CD14-positive monocyte (primary cell): ENCODE results near the gene ARHGEF7. TPM values are rescaled to one million over a fixed set of nuclear protein-coding genes. Genes with fewer than 3 reads are reported as not detected.

Source experiments
- DNase-seq, 3 donors: peaks; one replicate each; pipeline ENCODE4 v3.0.0-alpha.2; 2011 to 2022
- H2AFZ ChIP-seq: 2 replicates; pipeline ENCODE4 v1.6.0; 2012; ENCODE audit warnings: mild to moderate bottlenecking, low read depth, low read length, inconsistent platforms; ENCODE audit not compliant: insufficient read depth, poor library complexity, severe bottlenecking
- H3K27ac ChIP-seq, 2 donors: 1 replicate in 1 of 2; 2 replicates in 1 of 2; pipeline ENCODE4 v1.5.1; 2012 to 2013; ENCODE audit warnings: low read length in 2 of 2, control low read depth in 1 of 2, inconsistent platforms in 1 of 2, low read depth in 1 of 2, mild to moderate bottlenecking in 1 of 2
- H3K27me3 ChIP-seq, 2 donors: one replicate each; pipeline versions ENCODE4 v1.6.0 to v1.6.1; 2011 to 2013; ENCODE audit warnings: low read length in 2 of 2; ENCODE audit not compliant: control insufficient read depth in 2 of 2, insufficient read depth in 2 of 2
- H3K36me3 ChIP-seq, 2 donors: replicated peaks in 1 of 2; 1 replicate in 1 of 2; 2 replicates in 1 of 2; pipeline versions ENCODE4 v1.5.1 to v1.6.1; 2012 to 2013; ENCODE audit warnings: low read length in 2 of 2, control low read depth in 1 of 2, inconsistent platforms in 1 of 2, mild to moderate bottlenecking in 1 of 2; ENCODE audit not compliant: insufficient read depth in 2 of 2, control insufficient read depth in 1 of 2
- H3K4me1 ChIP-seq, 2 donors: 1 replicate in 1 of 2; 2 replicates in 1 of 2; pipeline versions ENCODE4 v1.5.1 to v1.6.1; 2012 to 2013; ENCODE audit warnings: low read length in 2 of 2, control low read depth in 1 of 2, inconsistent platforms in 1 of 2, mild to moderate bottlenecking in 1 of 2, moderate library complexity in 1 of 2; ENCODE audit not compliant: insufficient read depth in 2 of 2, control insufficient read depth in 1 of 2
- H3K4me2 ChIP-seq: replicated peaks from 2 replicates; pipeline ENCODE3; 2012; ENCODE audit warnings: low read length, moderate library complexity, mild to moderate bottlenecking; ENCODE audit not compliant: poor library complexity, severe bottlenecking; ENCODE audit errors: extremely low read depth
- H3K4me3 ChIP-seq, 3 experiments: fragments of 200-600 bp in 1 of 3; sonication (generic) in 1 of 3; replicated peaks in 1 of 3; 1 replicate in 2 of 3; 2 replicates in 1 of 3; pipeline ENCODE4 v1.5.1; 2011 to 2013; ENCODE audit warnings: low read length in 3 of 3, mild to moderate bottlenecking in 3 of 3, control low read depth in 2 of 3, low read depth in 2 of 3, inconsistent platforms in 1 of 3, moderate library complexity in 1 of 3
- H3K79me2 ChIP-seq: 2 replicates; pipeline ENCODE4 v1.6.0; 2012; ENCODE audit warnings: mild to moderate bottlenecking, control low read depth, inconsistent platforms, low read length, moderate library complexity; ENCODE audit not compliant: insufficient read depth
- H3K9ac ChIP-seq: 2 replicates; pipeline ENCODE4 v1.6.0; 2017; ENCODE audit warnings: low read length, mild to moderate bottlenecking; ENCODE audit not compliant: insufficient read depth, poor library complexity, severe bottlenecking
- H3K9me3 ChIP-seq, 2 donors: replicated peaks in 1 of 2; 1 replicate in 1 of 2; 2 replicates in 1 of 2; pipeline versions ENCODE4 v1.5.1 to v1.6.1; 2012 to 2013; ENCODE audit warnings: low read length in 2 of 2, control low read depth in 1 of 2; ENCODE audit not compliant: control insufficient read depth in 1 of 2, insufficient read depth in 1 of 2
- H4K20me1 ChIP-seq: 2 replicates; pipeline ENCODE4 v1.6.0; 2012; ENCODE audit warnings: mild to moderate bottlenecking, low read length, control low read depth, moderate library complexity; ENCODE audit not compliant: insufficient read depth
- H3K27ac Mint-ChIP-seq, 7 donors: one replicate each; pipeline ENCODE4 v1.8.0; 2020; ENCODE audit warnings: mild to moderate bottlenecking in 7 of 7, mixed read lengths in 7 of 7, moderate library complexity in 6 of 7, inconsistent platforms in 2 of 7
- H3K27me3 Mint-ChIP-seq, 3 donors: one replicate each; pipeline ENCODE4 v1.8.0; 2021 to 2022; ENCODE audit warnings: low read depth in 3 of 3, mild to moderate bottlenecking in 3 of 3, mixed read lengths in 3 of 3, moderate library complexity in 3 of 3, inconsistent platforms in 1 of 3
- H3K36me3 Mint-ChIP-seq, 2 donors: one replicate each; pipeline ENCODE4 v1.8.0; 2020; ENCODE audit warnings: mixed read lengths in 2 of 2, inconsistent platforms in 1 of 2, mild to moderate bottlenecking in 1 of 2
- H3K4me1 Mint-ChIP-seq: one replicate; pipeline ENCODE4 v1.8.0; 2020; ENCODE audit warnings: mild to moderate bottlenecking, mixed read lengths
- H3K4me3 Mint-ChIP-seq, 2 donors: one replicate each; pipeline ENCODE4 v1.8.0; 2020; ENCODE audit warnings: mild to moderate bottlenecking in 2 of 2, mixed read lengths in 2 of 2, moderate library complexity in 1 of 2
- H3K9me3 Mint-ChIP-seq, 7 donors: one replicate each; pipeline ENCODE4 v1.8.0; 2020 to 2022; ENCODE audit warnings: mixed read lengths in 7 of 7, mild to moderate bottlenecking in 6 of 7, moderate library complexity in 6 of 7, inconsistent platforms in 2 of 7
- CTCF ChIP-seq: fragments of 200-600 bp; IDR thresholded peaks from one replicate; pipeline ENCODE4 v1.8.0; 2022; ENCODE audit warnings: antibody characterized with exemption, mild to moderate bottlenecking
- WGBS: methylation state at CpG from one replicate; pipeline ENCODE4 v1.1.5; 2013; ENCODE audit warnings: missing lambda C conversion rate; ENCODE audit not compliant: insufficient coverage; 5-methylcytosine and 5-hydroxymethylcytosine counted together
- intact Hi-C, 2 donors: fragments of 100-400 bp; cut with micrococcal nuclease; formaldehyde crosslinking; loops; one replicate each; pipeline versions ENCODE4 v1.15.0 to v1.15.1; 2023
- polyA plus RNA-seq, 3 donors: library from polyadenylated mRNA; depleted of rRNA in 1 of 3; unstranded in 2 of 3; stranded (reverse) in 1 of 3; fragments of 300-500 nt in 2 of 3; fragments of >200 nt in 1 of 3; fragmentation: Illumina TruSeq in 2 of 3; gene quantifications; 1 replicate in 2 of 3; 2 replicates in 1 of 3; pipeline ENCODE4 v1.2.3, GENCODE V29; 2012 to 2021

Gene ARHGEF7
- polyA plus RNA-seq, 3 donors: 4.6 to 29.0 (median 6.1) TPM

GRCh38 chr13:111342721-111343120, 227.6 kb downstream of the ARHGEF7 start:
- no peak overlapping the region for H3K27ac Mint-ChIP-seq

DNA sequence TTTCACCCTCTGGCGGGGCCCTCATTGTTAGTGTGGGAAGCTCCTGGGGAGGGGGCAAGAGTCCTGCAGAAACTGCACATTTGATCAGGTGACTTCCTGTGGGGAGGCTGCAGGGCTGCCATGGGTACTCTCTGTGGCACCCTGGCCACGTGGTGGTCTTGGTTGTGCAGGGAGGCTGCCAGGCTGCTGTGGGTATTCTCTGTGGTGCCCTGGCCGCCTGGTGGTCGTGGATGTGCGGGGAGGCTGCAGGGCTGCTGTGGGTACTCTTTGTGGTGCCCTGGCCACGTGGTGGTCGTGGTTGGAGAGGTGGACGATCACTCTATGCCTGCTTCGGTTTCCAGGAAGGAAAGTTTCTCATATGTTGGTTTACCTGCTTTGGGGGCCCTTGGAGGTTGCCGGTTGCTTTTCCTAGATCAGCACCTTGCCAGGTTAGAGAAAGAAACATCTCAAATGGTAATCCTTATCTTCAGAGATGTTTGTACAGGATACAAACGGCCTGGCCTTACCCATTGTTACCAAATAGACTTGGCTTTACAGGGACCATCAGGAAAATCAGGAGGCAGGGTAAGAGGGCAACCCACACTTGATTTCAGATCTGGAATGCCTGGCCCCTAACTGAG, 228.2 kb downstream of the ARHGEF7 start:
- H3K9ac ChIP-seq: no peak overlapping the region
- peaks cover 0 to 27% of the 10 kb centered on the region in 2 donors for H3K9me3 ChIP-seq
- no peak for TF ChIP-seq CTCF
- no peak overlapping the region for H3K4me3 ChIP-seq
- no peaks in the 10 kb centered on the region for H3K79me2 ChIP-seq
- Mint-ChIP-seq H3K27me3 (peaks cover 0 to 3% (median 1%) of the 10 kb centered on the region in 3 donors), H3K27ac (no peak overlapping the region), H3K9me3 (peaks cover 6 to 23% (median 11%) of the 10 kb centered on the region in 7 donors), H3K36me3 (no peaks in the 10 kb centered on the region), H3K4me1 (no peaks in the 10 kb centered on the region), H3K4me3 (no peak overlapping the region)
- no peaks in the 10 kb centered on the region for H3K4me1 ChIP-seq
- no peak for DNase-seq
- no peaks in the 10 kb centered on the region for H3K36me3 ChIP-seq
- no peak overlapping the region for H3K4me2 ChIP-seq
- 69% methylated on average over 4 of the region's 11 CpGs for WGBS
- H3K27me3 ChIP-seq: no peaks in the 10 kb centered on the region
- intact Hi-C loops: no loop called here
- H3K27ac ChIP-seq: no peak overlapping the region
- H4K20me1 ChIP-seq: no peaks in the 10 kb centered on the region
- no peak overlapping the region for H2AFZ ChIP-seq

More at GRCh38 chr13:111342721-111343120, 227.6 kb downstream of the ARHGEF7 start:
- Mint-ChIP-seq H3K9me3 (peaks cover 8 to 25% (median 12%) of the 10 kb centered on the region in 7 donors), H3K36me3 (no peaks in the 10 kb centered on the region), H3K4me3 (no peak overlapping the region), H3K27me3 (peaks cover 0 to 3% (median 1%) of the 10 kb centered on the region in 3 donors), H3K4me1 (no peaks in the 10 kb centered on the region)
- H3K27ac ChIP-seq: no peak overlapping the region
- no peak overlapping the region for H3K4me2 ChIP-seq
- no peaks in the 10 kb centered on the region for H3K79me2 ChIP-seq
- intact Hi-C loops: no loop called here
- no peaks in the 10 kb centered on the region for H3K36me3 ChIP-seq
- no peaks in the 10 kb centered on the region for H4K20me1 ChIP-seq
- 100% methylated on average over 4 of the region's 9 CpGs for WGBS
- TF ChIP-seq CTCF: no peak
- no peaks in the 10 kb centered on the region for H3K4me1 ChIP-seq
- H3K27me3 ChIP-seq: no peaks in the 10 kb centered on the region
- DNase-seq: no peak
- peaks cover 0 to 32% of the 10 kb centered on the region in 2 donors for H3K9me3 ChIP-seq
- H2AFZ ChIP-seq: no peak overlapping the region
- H3K9ac ChIP-seq: no peak overlapping the region
- no peak overlapping the region for H3K4me3 ChIP-seq
